Small intestine (tissue), 16 donors: ENCODE results near the gene ACAA2. TPM values are rescaled to one million over a fixed set of nuclear protein-coding genes. Genes with fewer than 3 reads are reported as not detected.

Experiments used
- DNase-seq, 2 donors: peaks; one replicate each; pipeline versions ENCODE4 v3.0.0 to v3.0.0-alpha.2; 2013
- FAIRE-seq: peaks from 2 replicates; lab custom pipeline; 2012; peaks lifted over from hg19 to GRCh38; lab: Jason Lieb, UNC
- H3K27ac ChIP-seq, 3 donors: one replicate each; pipeline ENCODE4 v1.5.1; 2013; ENCODE audit warnings: low read length in 2 of 3, mild to moderate bottlenecking in 2 of 3, control low read depth in 1 of 3, inconsistent platforms in 1 of 3, low read depth in 1 of 3, moderate library complexity in 1 of 3
- H3K27me3 ChIP-seq, 3 donors: one replicate each; pipeline ENCODE4 v1.6.1; 2013; ENCODE audit warnings: low read length in 3 of 3, inconsistent platforms in 1 of 3; ENCODE audit not compliant: control insufficient read depth in 3 of 3, insufficient read depth in 3 of 3
- H3K36me3 ChIP-seq, 3 donors: one replicate each; pipeline ENCODE4 v1.6.1; 2013; ENCODE audit warnings: low read length in 3 of 3, inconsistent platforms in 1 of 3, low read depth in 1 of 3, mild to moderate bottlenecking in 1 of 3, moderate library complexity in 1 of 3; ENCODE audit not compliant: control insufficient read depth in 3 of 3, insufficient read depth in 2 of 3
- H3K4me1 ChIP-seq, 3 donors: one replicate each; pipeline ENCODE4 v1.6.1; 2013; ENCODE audit warnings: low read length in 2 of 3, inconsistent platforms in 1 of 3, low read depth in 1 of 3, mild to moderate bottlenecking in 1 of 3, moderate library complexity in 1 of 3; ENCODE audit not compliant: control insufficient read depth in 3 of 3, insufficient read depth in 2 of 3
- H3K4me3 ChIP-seq, 3 donors: one replicate each; pipeline ENCODE4 v1.5.1; 2013; ENCODE audit warnings: low read length in 3 of 3, control low read depth in 1 of 3, inconsistent platforms in 1 of 3, low read depth in 1 of 3, mild to moderate bottlenecking in 1 of 3, moderate library complexity in 1 of 3
- H3K9me3 ChIP-seq, 2 donors: one replicate each; pipeline ENCODE4 v1.6.1; 2013; ENCODE audit warnings: low read depth in 1 of 2, low read length in 1 of 2; ENCODE audit not compliant: control insufficient read depth in 2 of 2, insufficient read depth in 1 of 2
- WGBS, 3 donors: extraction: QIAGEN DNeasy Blood & Tissue Kit; methylation state at CpG; one replicate each; pipeline ENCODE4 v1.1.7; 2013; 5-methylcytosine and 5-hydroxymethylcytosine counted together
- long read RNA-seq, 10 donors: transcript quantifications; one replicate each; lab custom pipeline, GENCODE V29; 2026
- polyA plus RNA-seq, 4 donors: library from polyadenylated mRNA; stranded (reverse) in 3 of 4; unstranded in 1 of 4; fragments of 200-250 nt in 3 of 4; fragments of 120-200 nt in 1 of 4; gene quantifications; one replicate each; pipeline versions ENCODE4 v1.2.1 to v1.2.3, GENCODE V29; 2013
- donor health status: healthy with polysubstance abuse.
- donor health status: control.
- donor health status: control.
- donor health status: Bipolar disorder and iron deficiency.
- donor health status: healthy.

Gene ACAA2
- 100 to 1,000 TPM; 114 to 397 (median 208) TPM for polyA plus RNA-seq
- long read RNA-seq, donor 1 = 0 reads
- long read RNA-seq, donor 2, transcript ACAA2-201 (10 exons, 3,350 nt) = major isoform, 13 of 24 reads
- long read RNA-seq, donor 2, partial matches to known transcripts = 9 of 24 reads
- long read RNA-seq, donor 2, other reads (novel, unspliced or antisense) = 0 of 24 reads
- long read RNA-seq, donor 3, transcript ACAA2-201 (10 exons, 3,350 nt) = major isoform, 11 of 74 reads
- long read RNA-seq, donor 3, partial matches to known transcripts = 57 of 74 reads
- long read RNA-seq, donor 3, other reads (novel, unspliced or antisense) = 0 of 74 reads
- long read RNA-seq, donor 4, partial matches to known transcripts = 0 of 1 reads
- long read RNA-seq, donor 4, other reads (novel, unspliced or antisense) = 0 of 1 reads
- long read RNA-seq, donor 5, partial matches to known transcripts = 16 of 25 reads
- long read RNA-seq, donor 5, other reads (novel, unspliced or antisense) = 0 of 25 reads
- long read RNA-seq, donor 6, transcript ACAA2-201 (10 exons, 3,350 nt) = major isoform, 20 of 68 reads
- long read RNA-seq, donor 6, transcript ACAA2-207 (2 exons, 1,850 nt) = minor isoform, 6 of 68 reads
- long read RNA-seq, donor 6, partial matches to known transcripts = 41 of 68 reads
- long read RNA-seq, donor 6, other reads (novel, unspliced or antisense) = 0 of 68 reads
- long read RNA-seq, donor 7, transcript ACAA2-201 (10 exons, 3,350 nt) = major isoform, 45 of 167 reads
- long read RNA-seq, donor 7, transcript ACAA2-207 (2 exons, 1,850 nt) = minor isoform, 11 of 167 reads
- long read RNA-seq, donor 7, partial matches to known transcripts = 108 of 167 reads
- long read RNA-seq, donor 7, other reads (novel, unspliced or antisense) = 0 of 167 reads
- long read RNA-seq, donor 8, partial matches to known transcripts = 0 of 3 reads
- long read RNA-seq, donor 8, other reads (novel, unspliced or antisense) = 0 of 3 reads
- long read RNA-seq, donor 9, partial matches to known transcripts = 9 of 11 reads
- long read RNA-seq, donor 9, other reads (novel, unspliced or antisense) = 0 of 11 reads
- long read RNA-seq, donor 10, transcript ACAA2-201 (10 exons, 3,350 nt) = major isoform, 46 of 121 reads
- long read RNA-seq, donor 10, transcript ACAA2-207 (2 exons, 1,850 nt) = minor isoform, 6 of 121 reads
- long read RNA-seq, donor 10, partial matches to known transcripts = 65 of 121 reads
- long read RNA-seq, donor 10, other reads (novel, unspliced or antisense) = 0 of 121 reads

- FAIRE-seq = no peak
- peaks cover 0 to 10% of the 10 kb centered on the region in 2 donors for H3K9me3 ChIP-seq
- H3K36me3 ChIP-seq = peaks cover 0 to 4% (median 0%) of the 10 kb centered on the region in 3 donors
- H3K27me3 ChIP-seq = no peaks in the 10 kb centered on the region
- H3K27ac ChIP-seq = peak within 1 kb of the TSS; percentile 98 to 99 (median 99)
- peak within 1 kb of the TSS; percentile 71 to 90 (median 77) for H3K4me3 ChIP-seq
- H3K4me1 ChIP-seq = peaks cover 3 to 26% (median 6%) of the 10 kb centered on the region in 3 donors
- whole genome bisulfite sequencing, 3 donors = 0% methylated on average over 71 to 74 of the region's 74 CpGs
- DNase-seq = peak; percentile 88 to 93
Measured at GRCh38 chr18:49813319-49814146, at the start of gene ACAA2. Gene ACAA2 (minus strand): TSS chr18:49813533. CDS start chr18:49813484, 49 bp downstream.

- H3K27me3 ChIP-seq = no peaks in the 10 kb centered on the region
- H3K4me1 ChIP-seq = peaks cover 0 to 22% (median 8%) of the 10 kb centered on the region in 3 donors
- no peaks in the 10 kb centered on the region for H3K9me3 ChIP-seq
- no peak overlapping the region for H3K27ac ChIP-seq
- DNase-seq (no peak), FAIRE-seq (no peak)
- 82 to 89% (median 88%) methylated on average over 13 of the region's 13 CpGs for WGBS, 3 donors
- no peak overlapping the region for H3K4me3 ChIP-seq
- peaks cover 0 to 51% (median 2%) of the 10 kb centered on the region in 3 donors for H3K36me3 ChIP-seq
Measured at GRCh38 chr18:49862656-49863385, 49.5 kb upstream of the ACAA2 start.

GRCh38 chr18:49861659-49862058 is 48.3 kb upstream of the ACAA2 start:
- no peaks in the 10 kb centered on the region for H3K9me3 ChIP-seq
- 55 to 61% (median 60%) methylated on average over 3 of the region's 3 CpGs for WGBS, 3 donors
- H3K27ac ChIP-seq = no peak overlapping the region
- no peaks in the 10 kb centered on the region for H3K27me3 ChIP-seq
- FAIRE-seq (no peak), DNase-seq (no peak)
- H3K36me3 ChIP-seq = peaks cover 0 to 52% (median 2%) of the 10 kb centered on the region in 3 donors
- peaks cover 0 to 26% (median 8%) of the 10 kb centered on the region in 3 donors for H3K4me1 ChIP-seq
- H3K4me3 ChIP-seq = no peak overlapping the region

GRCh38 chr18:49859725-49860124 is 46.4 kb upstream of the ACAA2 start:
- H3K9me3 ChIP-seq = no peaks in the 10 kb centered on the region
- no peak overlapping the region for H3K4me3 ChIP-seq
- H3K4me1 ChIP-seq = peaks cover 0 to 26% (median 8%) of the 10 kb centered on the region in 3 donors
- DNase-seq = peak in 1 of 2 donors; percentile 58
- H3K27ac ChIP-seq = peak overlapping the region; percentile 78 to 99 (median 89)
- H3K27me3 ChIP-seq = no peaks in the 10 kb centered on the region
- no peak for FAIRE-seq
- WGBS, 3 donors = 17 to 68% (median 31%) methylated on average over 12 of the region's 12 CpGs
- H3K36me3 ChIP-seq = peaks cover 0 to 54% (median 2%) of the 10 kb centered on the region in 3 donors

GRCh38 chr18:49859021-49859359 is 45.7 kb upstream of the ACAA2 start:
- Histone ChIP-seq H3K36me3 (peaks cover 0 to 53% (median 3%) of the 10 kb centered on the region in 3 donors), H3K27ac (peak overlapping the region; percentile 78 to 99 (median 89)), H3K9me3 (no peaks in the 10 kb centered on the region), H3K4me3 (no peak overlapping the region), H3K27me3 (no peaks in the 10 kb centered on the region), H3K4me1 (peaks cover 0 to 26% (median 8%) of the 10 kb centered on the region in 3 donors)
- no peak for FAIRE-seq
- peak; percentile 91 to 95 for DNase-seq
- 11 to 54% (median 45%) methylated on average over 6 of the region's 6 CpGs for WGBS, 3 donors

- 12 to 46% (median 31%) methylated on average over 11 of the region's 11 CpGs for WGBS, 3 donors
- DNase-seq = peak; percentile 89 to 90
- H3K27ac ChIP-seq = peak overlapping the region; percentile 78 to 99 (median 89)
- H3K9me3 ChIP-seq = no peaks in the 10 kb centered on the region
- H3K4me1 ChIP-seq = peaks cover 0 to 26% (median 8%) of the 10 kb centered on the region in 3 donors
- H3K36me3 ChIP-seq = peaks cover 0 to 50% (median 3%) of the 10 kb centered on the region in 3 donors
- no peak overlapping the region for H3K4me3 ChIP-seq
- no peak for FAIRE-seq
- no peaks in the 10 kb centered on the region for H3K27me3 ChIP-seq
Measured at GRCh38 chr18:49858309-49859020, 45.1 kb upstream of the ACAA2 start.
